WTC11 (cell line): Measurements from ENCODE around the gene SLC66A2. TPM values are rescaled to one million over a fixed set of nuclear protein-coding genes. Genes with fewer than 3 reads are reported as not detected.
"Not testable (repeated sequence)": the region's sequence is repeated elsewhere in the genome, so short reads cannot be mapped to it uniquely, and the experiment has no call there.

Experiments used
- ATAC-seq: fragments of 200-7000 bp; cut with Tn5 transposase; 2 replicates; pipeline ENCODE4 v1.10.0; 2021; ENCODE audit warnings: mild to moderate bottlenecking, moderate library complexity
- CTCF ChIA-PET: fragments of 300-600 bp; sonication (Branson Sonifier 250); formaldehyde crosslinking; loops from one replicate; lab custom pipeline; 2021; ENCODE audit warnings: antibody characterized with exemption; lab: Charles Lee
- POLR2A ChIA-PET: fragments of 350-600 bp; sonication (Branson Sonifier 250); formaldehyde crosslinking; loops from one replicate; lab custom pipeline; 2021; ENCODE audit warnings: antibody characterized with exemption; lab: Charles Lee
- DNase-seq: peaks from one replicate; pipeline ENCODE4 v3.0.0; 2021; ENCODE audit warnings: low spot score
- H3K27ac Mint-ChIP-seq: 2 replicates; pipeline ENCODE4 v1.8.0; 2021; ENCODE audit warnings: mixed read lengths
- H3K27me3 Mint-ChIP-seq: 2 replicates; pipeline ENCODE4 v1.8.0; 2021; ENCODE audit warnings: low read depth, mild to moderate bottlenecking, moderate library complexity, mixed read lengths
- H3K36me3 Mint-ChIP-seq: 2 replicates; pipeline ENCODE4 v1.8.0; 2021; ENCODE audit warnings: mixed read lengths
- H3K4me1 Mint-ChIP-seq: 2 replicates; pipeline ENCODE4 v1.8.0; 2022; ENCODE audit warnings: mixed read lengths
- H3K4me3 Mint-ChIP-seq: 2 replicates; pipeline ENCODE4 v1.8.0; 2021; ENCODE audit warnings: mild to moderate bottlenecking, moderate library complexity, mixed read lengths
- H3K9me3 Mint-ChIP-seq: 2 replicates; pipeline ENCODE4 v1.8.0; 2021; ENCODE audit warnings: mixed read lengths
- CDX4 ChIP-seq: fragments of 250-450 bp; sonication (Bioruptor Pico); IDR thresholded peaks from 2 replicates; pipeline ENCODE4 v1.9.0; 2021; ENCODE audit warnings: moderate library complexity, mild to moderate bottlenecking, inconsistent platforms, borderline replicate concordance
- E2F1 ChIP-seq: sonication (generic); formaldehyde crosslinking; IDR thresholded peaks from 2 replicates; pipeline ENCODE4 v1.8.0; 2022; ENCODE audit warnings: mild to moderate bottlenecking, missing genetic modification reagents
- ERG ChIP-seq: fragments of 250-450 bp; sonication (Bioruptor Pico); IDR thresholded peaks from 2 replicates; pipeline ENCODE4 v1.8.0; 2021; ENCODE audit warnings: mild to moderate bottlenecking
- ETV6 ChIP-seq: sonication (generic); formaldehyde crosslinking; IDR thresholded peaks from 2 replicates; pipeline ENCODE4 v1.8.1; 2022; ENCODE audit warnings: mild to moderate bottlenecking, missing genetic modification reagents
- FOXK1 ChIP-seq: sonication (generic); formaldehyde crosslinking; IDR thresholded peaks from 2 replicates; pipeline ENCODE4 v1.8.0; 2022; ENCODE audit warnings: mild to moderate bottlenecking, moderate library complexity, missing genetic modification reagents
- FOXP1 ChIP-seq: sonication (generic); formaldehyde crosslinking; IDR thresholded peaks from 2 replicates; pipeline ENCODE4 v1.8.0; 2022; ENCODE audit warnings: missing genetic modification reagents, mild to moderate bottlenecking, moderate library complexity, borderline replicate concordance
- JUN ChIP-seq: sonication (generic); formaldehyde crosslinking; IDR thresholded peaks from 2 replicates; pipeline ENCODE4 v1.8.0; 2023; ENCODE audit warnings: mild to moderate bottlenecking, missing genetic modification reagents
- MYBL2 ChIP-seq: sonication (generic); formaldehyde crosslinking; IDR thresholded peaks from 2 replicates; pipeline ENCODE4 v1.8.1; 2023; ENCODE audit warnings: mild to moderate bottlenecking, moderate library complexity, missing genetic modification reagents
- NR2C2 ChIP-seq: sonication (generic); formaldehyde crosslinking; IDR thresholded peaks from 2 replicates; pipeline ENCODE4 v1.8.0; 2022; ENCODE audit warnings: mild to moderate bottlenecking, missing genetic modification reagents
- STAT6 ChIP-seq: sonication (generic); formaldehyde crosslinking; conservative IDR thresholded peaks from 2 replicates; pipeline ENCODE4 v1.8.1; 2023; ENCODE audit warnings: mild to moderate bottlenecking, low read depth, missing genetic modification reagents, moderate library complexity
- USF1 ChIP-seq: sonication (generic); formaldehyde crosslinking; IDR thresholded peaks from 2 replicates; pipeline ENCODE4 v1.8.0; 2022; ENCODE audit warnings: mild to moderate bottlenecking, missing genetic modification reagents
- ZBTB43 ChIP-seq: sonication (generic); formaldehyde crosslinking; IDR thresholded peaks from 2 replicates; pipeline ENCODE4 v1.8.1; 2023; ENCODE audit warnings: mild to moderate bottlenecking, missing genetic modification reagents
- ZNF138 ChIP-seq: sonication (generic); formaldehyde crosslinking; conservative IDR thresholded peaks from 2 replicates; pipeline ENCODE4 v1.8.1; 2022; ENCODE audit warnings: mild to moderate bottlenecking, moderate library complexity, missing genetic modification reagents
- ZNF396 ChIP-seq: fragments of 250-450 bp; sonication (Bioruptor Pico); IDR thresholded peaks from 2 replicates; pipeline ENCODE4 v1.8.0; 2021; ENCODE audit warnings: mild to moderate bottlenecking, moderate library complexity, borderline replicate concordance
- ZNF416 ChIP-seq: fragments of 250-450 bp; sonication (Bioruptor Pico); IDR thresholded peaks from 2 replicates; pipeline ENCODE4 v1.9.0; 2021; ENCODE audit warnings: mild to moderate bottlenecking, inconsistent platforms
- ZNF423 ChIP-seq: fragments of 250-450 bp; sonication (Bioruptor Pico); IDR thresholded peaks from 2 replicates; pipeline ENCODE4 v2.1.2; 2022; ENCODE audit warnings: mild to moderate bottlenecking, moderate library complexity
- total RNA-seq: library from RNA; stranded (reverse); gene quantifications from 3 replicates; pipeline ENCODE4 v1.2.3, GENCODE V29; 2021

SLC66A2 gene
- total RNA-seq, 1 experiment from 2014 or later, result 20.9 TPM

GRCh38 chr18:79866889-79867574 lies 84.4 kb downstream of the SLC66A2 start:
- TF ChIP-seq ETV6, result no peak
- TF ChIP-seq MYBL2, result no peak
- TF ChIP-seq JUN, result no peak
- TF ChIP-seq STAT6 (CRISPR knock-in tag), result no peak
- TF ChIP-seq ZBTB43 (CRISPR knock-in tag), result no peak
- no peak for TF ChIP-seq E2F1
- TF ChIP-seq FOXK1 (CRISPR knock-in tag), result no peak
- TF ChIP-seq, all 79 proteins: peak for 0
- DNase-seq (no peak), ATAC-seq (no peak)
- Mint-ChIP-seq H3K4me1 (no peaks in the 10 kb centered on the region), H3K4me3 (no peak overlapping the region), H3K27me3 (peaks cover 8% of the 10 kb centered on the region), H3K36me3 (no peaks in the 10 kb centered on the region), H3K9me3 (no peaks in the 10 kb centered on the region), H3K27ac (no peak overlapping the region)
- ChIA-PET CTCF (interaction anchor here (0.5 to 0.7 kb wide), 3 partner anchors 12 to 146 kb away, joined by 3 to 4 read pairs (median 3); no protein-coding TSS in a partner anchor), POLR2A (no interaction called here)

- CTCF ChIA-PET, ATAC-seq, DNase-seq, H3K4me1 Mint-ChIP-seq, H3K36me3 Mint-ChIP-seq, H3K27ac Mint-ChIP-seq, H3K4me3 Mint-ChIP-seq, POLR2A ChIA-PET, H3K9me3 Mint-ChIP-seq: not testable (repeated sequence)
- peaks cover 10% of the 10 kb centered on the region for H3K27me3 Mint-ChIP-seq
Observed at GRCh38 chr18:79865951-79866350, 85.5 kb downstream of the SLC66A2 start.

- H3K4me3 Mint-ChIP-seq, ATAC-seq, POLR2A ChIA-PET, DNase-seq, H3K27ac Mint-ChIP-seq, H3K4me1 Mint-ChIP-seq, H3K9me3 Mint-ChIP-seq, H3K36me3 Mint-ChIP-seq: not testable (repeated sequence)
- H3K27me3 Mint-ChIP-seq, result peaks cover 10% of the 10 kb centered on the region
- CTCF ChIA-PET, result interaction anchor here (1.0 kb wide), 1 partner anchor 38 kb away, joined by 3 read pairs; no protein-coding TSS in a partner anchor
Observed at GRCh38 chr18:79864955-79865354, 86.5 kb downstream of the SLC66A2 start.

GRCh38 chr18:79864006-79864725 lies 87.3 kb downstream of the SLC66A2 start:
- Mint-ChIP-seq H3K4me3 (no peak overlapping the region), H3K36me3 (no peaks in the 10 kb centered on the region), H3K9me3 (no peaks in the 10 kb centered on the region), H3K4me1 (no peaks in the 10 kb centered on the region), H3K27me3 (peaks cover 10% of the 10 kb centered on the region), H3K27ac (no peak overlapping the region)
- CTCF ChIA-PET, result interaction anchor here (0.8 to 1.6 kb wide), 3 partner anchors 11 to 37 kb away, joined by 3 read pairs; no protein-coding TSS in a partner anchor
- DNase-seq, result no peak
- ATAC-seq, result peak; percentile 36; the same call in 1 of the 2 replicates
- POLR2A ChIA-PET, result no interaction called here
- TF ChIP-seq FOXP1 (CRISPR knock-in tag) (no peak), ZNF138 (CRISPR knock-in tag) (no peak), ZNF396 (no peak), ZBTB43 (CRISPR knock-in tag) (no peak), ZNF416 (CRISPR knock-in tag) (no peak), NR2C2 (no peak), USF1 (CRISPR knock-in tag) (no peak), ZNF423 (no peak), CDX4 (CRISPR knock-in tag) (no peak), ERG (no peak)
